NCI-H2081 treated with DMSO at 0.1 percent for 48 hours (cell line): Measurements from ENCODE around the gene PRELID1.
A peak's percentile ranks its signal among the peaks of the same experiment; 100 is the strongest.
"Not testable (repeated sequence)": the region's sequence is repeated elsewhere in the genome, so short reads cannot be mapped to it uniquely, and the experiment has no call there.

Experiments used
- DNase-seq: peaks from one replicate; lab custom pipeline; 2025; lab: John Stamatoyannopoulos, UW

PRELID1 gene

GRCh38 chr5:177300236-177300880, 3.2 kb upstream of the PRELID1 start:
- DNase-seq, result no peak

- no peak for DNase-seq
Measured at GRCh38 chr5:177300951-177301350, 2.6 kb upstream of the PRELID1 start.

DNA sequence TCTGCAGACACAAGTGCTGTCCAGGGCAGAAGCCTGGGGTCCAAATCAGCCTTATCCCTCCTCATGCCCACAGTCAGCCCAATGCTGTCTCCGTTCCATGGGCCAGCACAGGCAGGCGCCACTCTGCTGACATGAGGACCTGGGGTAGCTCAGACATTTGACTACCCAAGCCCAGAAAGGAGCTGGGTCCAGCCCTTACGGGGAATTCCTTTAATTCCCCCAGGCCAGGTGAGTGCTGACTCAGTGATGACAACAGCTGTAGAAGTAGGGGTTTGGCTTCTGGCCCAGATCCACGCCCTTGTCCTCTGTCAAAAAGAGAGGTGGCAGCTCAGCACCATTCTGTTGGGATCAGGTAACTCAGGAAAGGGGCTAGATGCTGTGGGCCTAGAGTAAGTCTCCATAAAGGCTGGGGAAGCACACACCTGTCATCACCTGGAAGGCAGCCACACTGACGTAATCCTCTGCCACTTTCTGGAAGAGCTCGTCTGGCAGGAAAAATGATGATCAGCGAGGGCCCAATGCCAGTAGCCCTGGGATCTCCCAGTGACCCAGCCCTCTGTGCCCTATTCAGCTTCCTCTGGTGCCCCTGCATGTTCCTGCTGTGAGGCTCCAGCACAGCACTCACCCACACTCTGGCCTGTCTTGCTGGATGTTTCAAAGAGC, 2.0 kb upstream of the PRELID1 start:
- DNase-seq, result peak; percentile 19

GRCh38 chr5:177302354-177303110, 1.1 kb upstream of the PRELID1 start:
- DNase-seq, result no peak

DNA sequence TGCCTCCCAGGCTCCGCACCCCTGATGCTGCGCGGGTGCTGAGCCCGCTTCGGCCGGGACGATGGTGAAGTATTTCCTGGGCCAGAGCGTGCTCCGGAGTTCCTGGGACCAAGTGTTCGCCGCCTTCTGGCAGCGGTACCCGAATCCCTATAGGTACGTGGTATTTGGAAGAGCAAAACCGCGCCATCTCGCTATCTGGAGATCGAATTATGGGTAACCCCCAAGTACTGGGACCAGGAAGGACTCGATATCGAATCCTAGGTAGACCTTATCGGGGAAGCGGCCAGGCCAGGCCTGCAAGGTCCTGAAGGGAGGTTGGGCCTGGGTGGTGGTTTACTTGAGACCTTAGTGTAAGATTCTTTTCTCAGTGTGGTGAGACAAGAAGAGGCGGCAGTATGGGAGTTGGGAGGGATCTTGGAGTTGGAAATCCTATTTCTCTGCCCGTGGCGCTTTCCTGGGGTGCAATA, 359 bp downstream of the PRELID1 start:
- DNase-seq, result no peak

DNA sequence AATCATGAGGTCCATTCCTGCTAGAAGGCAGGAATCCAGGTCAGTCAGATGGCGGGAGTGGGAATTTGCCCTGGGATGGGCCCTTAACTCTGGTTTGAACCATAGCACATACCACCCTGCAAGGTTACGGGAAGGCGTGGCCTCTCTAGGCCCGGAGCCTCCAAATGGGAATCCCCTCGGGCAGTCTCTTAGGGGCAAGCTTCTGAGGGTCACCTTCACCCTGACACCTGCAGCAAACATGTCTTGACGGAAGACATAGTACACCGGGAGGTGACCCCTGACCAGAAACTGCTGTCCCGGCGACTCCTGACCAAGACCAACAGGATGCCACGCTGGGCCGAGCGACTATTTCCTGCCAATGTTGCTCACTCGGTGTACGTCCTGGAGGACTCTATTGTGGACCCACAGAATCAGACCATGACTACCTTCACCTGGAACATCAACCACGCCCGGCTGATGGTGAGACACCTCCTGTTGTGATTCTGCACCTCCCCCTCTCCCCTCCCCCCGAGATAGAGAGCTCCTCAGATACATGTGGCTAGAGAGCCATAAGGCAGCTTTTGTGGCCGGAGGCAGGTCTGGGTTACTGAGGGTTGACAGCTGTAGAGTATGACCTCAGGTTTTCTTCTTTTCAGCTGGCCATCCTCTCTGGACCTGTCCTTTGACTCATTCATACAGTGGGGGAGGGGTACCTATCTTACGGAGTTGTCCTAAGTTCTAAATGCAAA, 957 bp downstream of the PRELID1 start:
- no peak for DNase-seq

GRCh38 chr5:177306103-177306640, 2.6 kb downstream of the PRELID1 start:
- not testable (repeated sequence) for DNase-seq

GRCh38 chr5:177306674-177307543, 3.3 kb downstream of the PRELID1 start:
- no peak for DNase-seq

DNA sequence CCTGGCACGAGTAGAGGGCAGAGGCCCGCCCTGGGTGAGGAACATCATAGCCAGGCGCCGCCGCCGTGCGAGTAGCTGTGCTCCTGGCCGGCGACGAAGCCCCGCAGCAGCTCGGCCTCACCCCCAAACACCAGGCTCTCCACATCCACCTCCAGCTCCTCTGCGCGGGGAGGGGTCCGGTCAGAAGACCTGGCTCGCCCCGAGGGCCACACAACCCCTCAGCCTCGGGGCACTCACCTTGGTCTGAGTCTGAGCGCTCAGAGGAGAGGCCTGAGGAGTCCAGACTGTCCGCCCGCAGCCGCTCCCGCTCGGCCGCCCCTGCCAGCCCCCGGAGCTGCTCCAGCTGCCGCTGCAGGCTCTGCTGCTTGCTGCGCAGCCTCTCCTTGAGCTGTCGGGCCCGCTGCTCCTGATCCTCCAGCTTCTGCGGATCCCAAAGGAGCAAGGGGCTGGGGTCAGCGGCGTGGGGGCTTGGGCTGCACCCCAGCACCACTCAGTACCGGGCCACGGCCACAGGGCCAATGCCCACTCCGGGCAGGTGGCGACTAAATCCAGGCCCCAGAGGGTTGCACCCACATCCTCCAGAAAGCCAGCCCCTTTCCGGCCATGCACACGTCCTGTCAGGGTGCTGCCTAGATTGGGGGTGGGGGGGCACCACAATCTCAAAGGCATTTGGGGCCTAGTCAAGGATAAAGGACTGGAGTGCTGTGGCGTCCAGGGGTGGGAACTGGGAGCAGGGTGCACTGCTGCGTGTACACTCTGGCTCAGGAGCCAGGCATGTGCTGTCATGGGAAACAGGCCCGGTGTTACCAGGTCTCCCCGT, 4.2 kb downstream of the PRELID1 start:
- no peak for DNase-seq

DNA sequence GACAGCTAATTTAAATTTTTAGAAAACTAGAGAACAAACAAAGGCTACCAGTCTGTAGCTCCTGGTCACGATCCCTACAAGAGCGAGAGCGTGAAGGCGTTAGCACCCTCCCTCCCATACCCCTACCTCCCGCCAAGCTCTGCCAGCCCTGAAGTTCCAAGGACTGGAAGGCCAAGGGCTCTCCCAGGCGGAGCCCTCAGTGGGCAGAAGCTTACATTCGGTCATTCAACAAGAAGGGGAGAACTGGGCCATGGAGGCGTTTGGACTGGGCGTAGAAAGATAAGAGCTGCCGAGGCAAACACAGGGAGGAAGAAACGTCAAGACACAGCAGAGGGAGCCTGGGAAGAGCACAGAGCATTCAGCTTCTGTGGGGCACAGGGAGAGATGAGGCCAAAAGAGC, 5.1 kb downstream of the PRELID1 start:
- DNase-seq, result no peak

- no peak for DNase-seq
Measured at GRCh38 chr5:177309351-177310191, 6.0 kb downstream of the PRELID1 start.

- DNase-seq, result no peak
Measured at GRCh38 chr5:177310332-177310731, 6.7 kb downstream of the PRELID1 start.

- DNase-seq, result no peak
Measured at GRCh38 chr5:177310757-177311391, 7.3 kb downstream of the PRELID1 start.

- no peak for DNase-seq
Measured at GRCh38 chr5:177311392-177311722, 7.8 kb downstream of the PRELID1 start.

DNA sequence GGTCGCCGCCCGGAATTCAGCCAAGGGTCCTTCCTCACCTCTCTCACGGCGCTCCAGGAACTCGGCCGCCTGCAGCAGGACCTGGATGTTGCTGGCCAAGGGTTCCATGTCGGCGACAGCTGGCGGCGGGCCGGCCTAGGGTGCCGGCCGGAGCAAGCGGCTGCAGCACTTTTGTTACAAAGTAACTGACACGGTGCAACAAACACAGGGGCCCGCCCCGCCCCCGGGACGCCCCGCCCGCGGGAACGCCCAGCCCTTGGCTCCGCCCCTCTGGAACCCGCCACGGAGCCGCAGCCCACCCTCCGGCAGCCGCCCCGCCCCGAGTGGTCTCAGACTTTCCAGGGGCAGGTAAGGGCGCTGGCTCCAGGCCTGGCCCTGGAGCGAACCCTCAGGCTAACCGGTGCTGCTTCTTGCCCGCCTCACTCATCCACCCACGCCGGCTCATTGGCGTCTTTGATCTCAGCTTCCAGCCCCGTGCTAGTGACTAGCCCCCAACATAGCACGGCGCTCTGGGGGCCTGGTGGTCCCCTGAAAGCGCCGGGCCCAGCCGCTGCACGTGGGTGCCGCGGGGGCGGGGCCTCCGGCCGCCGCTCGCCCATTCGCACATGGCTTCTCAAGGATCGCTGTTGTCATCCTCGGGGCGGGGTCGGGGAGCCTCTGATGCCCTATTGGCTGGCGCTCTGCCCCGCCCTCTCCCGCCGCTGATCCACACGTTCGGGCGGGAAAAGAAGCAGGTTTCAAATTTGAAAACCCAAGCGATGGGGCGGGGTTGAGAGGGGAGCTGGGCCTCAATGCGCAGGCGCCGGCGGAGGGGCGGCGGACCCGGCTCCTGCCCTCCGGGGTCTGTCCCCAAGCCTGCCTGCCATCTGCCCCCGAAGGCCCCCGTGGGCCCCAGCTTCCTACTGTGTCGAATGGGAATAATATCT, 8.4 kb downstream of the PRELID1 start, which contains the start of gene MXD3:
TSS of gene MXD3 (minus strand) at position 176 of the 926 bp plus-strand sequence. CDS start at position 108, 68 bp downstream.
- DNase-seq, result peak; percentile 91

- DNase-seq, result no peak
Measured at GRCh38 chr5:177312649-177313181, 9.1 kb downstream of the PRELID1 start.

DNA sequence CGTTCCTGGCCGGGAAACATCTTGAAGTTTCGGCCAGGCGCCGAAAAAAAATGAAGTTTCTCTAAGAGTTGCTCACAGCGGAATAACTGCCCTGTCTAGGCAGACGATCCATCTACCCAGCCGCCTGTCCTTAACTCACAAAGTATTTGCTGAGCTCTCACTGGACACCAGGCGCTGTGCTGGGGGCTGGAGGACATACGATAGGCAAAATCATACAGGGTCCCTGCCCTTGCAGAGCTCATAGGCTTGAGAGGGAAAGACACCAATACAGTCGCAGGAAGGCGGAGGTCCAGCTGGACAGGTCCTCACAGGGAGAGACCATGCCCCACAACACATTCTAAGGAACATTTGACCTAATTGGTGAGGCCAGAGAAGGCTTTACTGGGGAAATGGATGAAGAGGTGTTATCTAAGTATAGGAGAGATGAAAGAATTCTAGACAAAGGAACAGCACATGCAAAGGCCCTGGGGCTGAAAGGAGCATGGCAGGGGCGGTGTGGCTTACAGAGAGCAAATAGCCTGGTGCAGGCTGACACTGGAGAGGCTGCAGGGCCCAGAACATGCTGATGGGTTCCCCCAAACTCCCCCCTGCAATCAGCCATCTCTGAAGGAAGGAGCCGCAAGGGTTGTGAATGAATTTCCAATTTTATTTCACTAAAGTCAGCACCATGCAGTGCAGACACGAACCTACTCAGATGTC, 10.1 kb downstream of the PRELID1 start:
- no peak for DNase-seq
